PFSK-1 (cell line): ENCODE data around the gene ACOX1.

Source experiments
- FOXP2 ChIP-seq: optimal IDR thresholded peaks from 2 replicates; pipeline ENCODE3; 2011; ENCODE audit warnings: borderline replicate concordance, control low read depth, inconsistent platforms; ENCODE audit not compliant: insufficient read depth; ENCODE audit errors: extremely low read length, extremely low read depth
- POLR2AphosphoS5 ChIP-seq: IDR thresholded peaks from 2 replicates; pipeline ENCODE4 v1.6.1; 2012; ENCODE audit warnings: low read depth, mild to moderate bottlenecking, control low read depth, low read length, moderate library complexity
- REST ChIP-seq, 2 experiments: IDR thresholded peaks; 2 replicates each; pipeline versions ENCODE4 v1.6.1 to v1.8.0; 2011 to 2012; ENCODE audit warnings: low read depth in 2 of 2, low read length in 2 of 2, control low read depth in 1 of 2, inconsistent platforms in 1 of 2, mild to moderate bottlenecking in 1 of 2, moderate library complexity in 1 of 2; ENCODE audit not compliant: insufficient read depth in 1 of 2
- SIN3A ChIP-seq: IDR thresholded peaks from 2 replicates; pipeline ENCODE4 v1.6.1; 2012; ENCODE audit warnings: mild to moderate bottlenecking, low read length, moderate library complexity, borderline replicate concordance; ENCODE audit not compliant: insufficient read depth
- TAF1 ChIP-seq: IDR thresholded peaks from 2 replicates; pipeline ENCODE4 v1.6.1; 2012; ENCODE audit warnings: low read length, control low read depth, borderline replicate concordance; ENCODE audit not compliant: insufficient read depth

GRCh38 chr17:75985986-75986385 is 7.0 kb upstream of the ACOX1 start:
- TF ChIP-seq TAF1 (no peak), POLR2AphosphoS5 (no peak), REST (IDR thresholded peaks at IDR 0.05; ENCODE audit: insufficient read depth in 1 of 2, low read depth in 2 of 2, low read length in 2 of 2) (no peak), FOXP2 (no peak), SIN3A (no peak)
